Measurements from ENCODE around the gene PEX5.

PEX5 gene

GRCh38 chr12:7151532-7151931 lies 38.0 kb upstream of the PEX5 start:
- H3K36me3 ChIP-seq: peaks cover 42% of the 10 kb centered on the region
- H3K27me3 ChIP-seq (ENCODE audit: insufficient read depth, low read depth, severe bottlenecking): no peaks in the 10 kb centered on the region
- TF ChIP-seq CTCF (IDR thresholded peaks at IDR 0.05; ENCODE audit: low read depth, low read length): no peak
- no peak for DNase-seq
- H3K27ac ChIP-seq: no peak overlapping the region
- no peak overlapping the region for H3K4me3 ChIP-seq (ENCODE audit: low read depth, low read length)
- H3K9me3 ChIP-seq (ENCODE audit: severe bottlenecking): no peaks in the 10 kb centered on the region

DNA sequence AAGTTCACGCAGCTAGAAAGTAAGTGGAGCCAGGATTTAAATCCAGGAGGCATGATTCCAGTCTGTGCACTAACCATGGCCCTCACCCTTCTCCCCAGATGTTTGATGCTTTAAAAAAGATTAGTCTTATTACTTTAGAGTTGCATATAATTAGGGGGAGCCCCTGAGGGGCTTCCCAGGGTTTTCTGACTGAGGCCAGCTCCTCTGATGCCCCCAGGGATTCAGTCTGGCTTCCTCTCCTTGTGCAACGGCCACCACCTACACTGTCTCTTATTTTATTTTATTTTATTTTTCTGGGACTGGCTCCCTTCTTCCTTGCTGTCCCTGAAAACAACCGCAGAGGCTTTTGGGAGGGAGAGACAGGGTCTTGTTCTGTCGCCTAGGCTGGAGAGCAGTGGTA lies 36.7 kb upstream of the PEX5 start:
- no peak overlapping the region for H3K4me3 ChIP-seq (ENCODE audit: low read depth, low read length)
- H3K9me3 ChIP-seq (ENCODE audit: severe bottlenecking): no peaks in the 10 kb centered on the region
- no peak for TF ChIP-seq CTCF (IDR thresholded peaks at IDR 0.05; ENCODE audit: low read depth, low read length)
- H3K27ac ChIP-seq: peak overlapping the region; percentile 84
- peaks cover 40% of the 10 kb centered on the region for H3K36me3 ChIP-seq
- no peaks in the 10 kb centered on the region for H3K27me3 ChIP-seq (ENCODE audit: insufficient read depth, low read depth, severe bottlenecking)
- no peak for DNase-seq

DNA sequence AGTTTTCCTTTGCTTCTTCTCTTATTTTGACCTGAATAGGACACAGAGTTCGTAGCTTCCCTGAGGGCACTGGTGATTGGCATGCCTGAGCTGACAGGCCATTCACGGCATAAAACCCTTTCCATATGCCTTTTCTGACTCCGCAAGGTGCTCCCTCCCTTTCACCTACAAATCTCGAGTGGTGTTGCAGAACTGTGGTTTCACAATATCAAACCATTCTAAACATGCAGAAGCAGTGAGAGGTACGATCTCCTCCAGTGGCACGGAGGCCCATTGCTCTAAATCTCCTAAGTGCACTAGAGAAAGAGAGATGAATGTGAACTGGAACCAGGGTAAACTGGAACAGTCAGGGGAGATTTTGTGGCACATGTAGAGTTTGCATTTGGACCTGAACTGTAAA lies 35.4 kb upstream of the PEX5 start:
- no peak for TF ChIP-seq CTCF (IDR thresholded peaks at IDR 0.05; ENCODE audit: low read depth, low read length)
- Histone ChIP-seq H3K27me3 (ENCODE audit: insufficient read depth, low read depth, severe bottlenecking) (no peaks in the 10 kb centered on the region), H3K4me3 (ENCODE audit: low read depth, low read length) (no peak overlapping the region), H3K9me3 (ENCODE audit: severe bottlenecking) (no peaks in the 10 kb centered on the region), H3K27ac (peak overlapping the region; percentile 84), H3K36me3 (peaks cover 35% of the 10 kb centered on the region)
- no peak for DNase-seq

DNA sequence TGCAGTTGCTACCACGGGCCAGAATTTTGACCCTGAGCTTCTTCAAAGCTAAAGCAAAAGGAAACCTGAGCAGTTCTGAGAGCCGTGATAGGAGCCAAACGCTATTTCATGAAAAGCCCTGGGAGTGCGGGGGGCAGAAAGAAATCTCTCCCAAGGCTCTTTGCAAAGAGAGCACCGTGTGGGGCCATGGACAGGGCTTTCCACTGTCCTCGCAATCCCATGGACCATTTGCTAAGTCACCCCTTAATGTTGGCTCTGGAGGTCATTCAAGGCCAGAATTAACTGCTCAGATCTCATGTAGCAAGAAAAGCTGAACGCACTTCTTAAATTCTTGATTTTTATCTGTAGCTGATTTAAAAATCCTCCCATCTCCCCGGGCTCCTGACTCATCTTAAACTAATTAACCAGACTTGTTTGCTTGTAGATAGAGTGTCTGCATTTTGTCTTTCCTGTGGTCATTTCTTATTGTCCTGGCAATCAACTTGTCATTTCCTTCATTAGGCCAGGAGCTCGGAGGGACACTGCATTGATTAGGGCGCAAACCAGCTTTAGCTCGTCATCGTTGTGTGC lies 34.5 kb upstream of the PEX5 start:
- Histone ChIP-seq H3K27ac (peak overlapping the region; percentile 84), H3K27me3 (ENCODE audit: insufficient read depth, low read depth, severe bottlenecking) (no peaks in the 10 kb centered on the region), H3K36me3 (peaks cover 25% of the 10 kb centered on the region), H3K9me3 (ENCODE audit: severe bottlenecking) (no peaks in the 10 kb centered on the region), H3K4me3 (ENCODE audit: low read depth, low read length) (peak overlapping the region; percentile 8)
- DNase-seq: peak; percentile 60
- no peak for TF ChIP-seq CTCF (IDR thresholded peaks at IDR 0.05; ENCODE audit: low read depth, low read length)

DNA sequence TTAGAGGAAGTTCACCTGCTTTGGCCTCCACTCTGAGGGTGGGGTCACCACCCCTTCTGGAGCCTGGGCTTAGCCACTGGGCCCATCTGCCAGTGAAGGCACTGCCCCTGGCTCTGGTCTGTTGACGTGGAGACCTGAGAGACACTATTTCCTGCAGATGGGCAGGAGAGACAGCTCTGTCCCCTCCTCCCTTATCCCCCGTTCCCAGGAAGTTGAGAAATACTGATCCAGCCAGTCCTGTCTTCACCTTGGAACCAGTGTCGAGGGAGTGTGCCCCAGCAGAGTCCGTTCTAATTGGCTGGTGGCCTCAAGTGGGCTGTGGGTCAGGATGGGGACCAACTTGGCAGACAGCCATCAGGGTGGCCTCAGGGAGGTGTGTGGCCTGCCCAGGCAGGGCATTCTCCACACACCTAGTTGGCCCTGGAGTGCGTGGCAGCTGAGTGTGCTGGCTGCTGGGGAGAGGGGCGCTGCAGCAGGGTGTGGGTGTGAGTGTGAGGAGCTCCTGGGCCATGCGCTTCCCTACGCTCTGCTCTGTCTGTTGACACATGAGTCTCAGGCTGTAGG lies 33.9 kb upstream of the PEX5 start:
- H3K36me3 ChIP-seq: peaks cover 19% of the 10 kb centered on the region
- H3K27ac ChIP-seq: peak overlapping the region; percentile 85
- TF ChIP-seq CTCF (IDR thresholded peaks at IDR 0.05; ENCODE audit: low read depth, low read length): no peak
- H3K27me3 ChIP-seq (ENCODE audit: insufficient read depth, low read depth, severe bottlenecking): no peaks in the 10 kb centered on the region
- DNase-seq: peak; percentile 97
- H3K9me3 ChIP-seq (ENCODE audit: severe bottlenecking): no peaks in the 10 kb centered on the region
- H3K4me3 ChIP-seq (ENCODE audit: low read depth, low read length): no peak overlapping the region

All from WERI-Rb-1 (cell line).